NCI-H1092 (cell line): ENCODE data around the gene CAMK2G.

Experiments
- DNase-seq: peaks from one replicate; lab custom pipeline; 2025; lab: John Stamatoyannopoulos, UW

Gene CAMK2G

GRCh38 chr10:73879296-73880173 lies 5.2 kb upstream of the CAMK2G start:
- peak; percentile 53 for DNase-seq

DNA sequence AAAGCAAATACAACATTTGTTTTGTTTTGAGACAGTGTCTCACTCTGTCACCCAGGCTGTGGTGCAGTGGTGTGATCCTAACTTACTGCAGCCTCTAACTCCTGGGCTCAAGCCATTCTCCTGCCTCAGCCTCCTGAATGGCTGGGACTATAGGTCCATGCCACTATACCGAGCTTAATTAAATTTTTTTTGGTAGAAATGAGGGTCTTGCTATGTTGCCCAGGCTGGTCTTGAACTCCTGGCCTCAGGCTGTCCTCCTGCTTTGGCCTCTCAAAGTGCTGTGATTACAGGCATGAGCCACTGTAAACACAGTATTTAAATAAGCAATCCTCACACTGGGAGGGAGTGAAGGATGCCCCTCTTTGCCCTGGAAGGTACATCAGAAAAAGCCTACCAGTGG lies 4.0 kb upstream of the CAMK2G start:
- DNase-seq, result no peak

- no peak for DNase-seq
Measured at GRCh38 chr10:73877533-73878160, 3.3 kb upstream of the CAMK2G start.

- DNase-seq, result no peak
Measured at GRCh38 chr10:73876971-73877370, 2.6 kb upstream of the CAMK2G start.

DNA sequence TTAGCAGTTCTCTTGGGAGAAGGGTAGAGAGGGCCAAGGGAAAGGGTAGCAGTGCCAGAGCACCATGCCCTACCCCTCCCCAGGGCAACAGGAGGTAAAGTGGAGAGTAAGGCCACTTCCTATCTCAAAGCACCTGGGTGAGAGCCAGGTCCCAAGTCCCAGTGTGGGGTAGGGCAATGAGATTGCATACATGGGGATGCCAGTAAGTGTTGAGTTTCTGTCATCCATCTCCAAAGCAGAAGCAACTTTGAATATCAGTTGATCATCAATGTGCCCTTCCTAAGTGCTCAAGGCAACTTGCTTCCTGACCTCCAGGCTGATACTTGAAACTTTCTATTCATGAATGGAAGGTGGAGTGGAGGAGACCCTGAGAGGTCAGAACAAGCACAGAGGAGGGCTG lies 2.2 kb upstream of the CAMK2G start:
- no peak for DNase-seq

GRCh38 chr10:73876157-73876556 lies 1.8 kb upstream of the CAMK2G start:
- DNase-seq, result no peak

GRCh38 chr10:73875139-73875475 lies 752 bp upstream of the CAMK2G start:
- no peak for DNase-seq

- no peak for DNase-seq
Measured at GRCh38 chr10:73873838-73874215, 528 bp downstream of the CAMK2G start.

- no peak for DNase-seq
Measured at GRCh38 chr10:73873142-73873837, 1.1 kb downstream of the CAMK2G start.

DNA sequence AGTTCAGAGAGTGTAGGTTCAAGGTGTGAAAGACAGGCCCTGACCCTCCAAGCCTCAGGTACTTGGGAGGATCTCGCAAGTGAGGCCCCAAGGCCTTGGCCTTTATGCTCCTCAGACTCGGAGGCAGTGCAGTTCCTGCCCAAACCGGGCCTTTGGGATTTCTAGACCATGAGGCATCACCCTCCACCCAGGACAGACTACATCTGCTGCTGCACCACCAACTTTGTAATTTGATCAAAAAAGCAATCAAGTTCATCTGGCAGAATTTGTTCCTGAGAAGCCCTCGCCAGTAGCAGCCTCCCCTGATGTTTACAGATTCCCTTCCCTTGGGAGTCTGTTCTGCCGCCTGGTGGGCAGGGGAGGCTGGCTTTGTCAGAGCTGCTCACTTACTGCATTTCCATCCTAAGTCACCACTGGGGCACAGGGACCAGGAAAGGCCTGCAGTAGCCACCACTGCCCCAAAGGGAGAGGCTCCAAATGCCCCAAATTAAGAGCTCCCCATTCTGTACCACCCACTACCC lies 2.1 kb downstream of the CAMK2G start:
- no peak for DNase-seq

- DNase-seq, result no peak
Measured at GRCh38 chr10:73871295-73872189, 2.8 kb downstream of the CAMK2G start.

DNA sequence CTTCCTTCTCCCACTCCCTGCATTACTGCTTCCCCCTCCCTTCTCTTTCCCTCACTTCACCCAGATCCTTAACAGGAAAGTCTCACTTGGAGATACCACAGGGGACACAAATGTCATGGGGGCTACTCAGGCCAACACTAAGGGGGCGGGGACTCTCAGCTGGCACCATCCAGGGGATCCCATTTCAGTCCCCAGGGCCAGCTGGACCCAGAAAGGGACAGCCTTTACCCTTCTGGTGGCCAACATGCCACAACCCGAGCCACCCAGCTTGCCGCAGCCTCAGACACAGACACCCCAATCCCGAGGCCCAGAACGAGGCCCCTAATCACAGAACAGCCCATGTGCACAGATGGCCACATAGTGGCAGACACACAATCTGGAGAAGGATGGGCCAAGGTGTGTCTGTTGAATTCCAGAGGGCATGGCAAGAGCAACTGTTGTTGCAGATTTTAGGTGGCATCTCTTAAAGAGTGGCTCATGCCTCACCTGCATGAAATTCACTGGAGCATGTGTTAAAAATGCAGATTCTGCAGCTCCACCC lies 5.6 kb downstream of the CAMK2G start:
- DNase-seq, result no peak

GRCh38 chr10:73867871-73868631 lies 6.3 kb downstream of the CAMK2G start:
- no peak for DNase-seq

DNA sequence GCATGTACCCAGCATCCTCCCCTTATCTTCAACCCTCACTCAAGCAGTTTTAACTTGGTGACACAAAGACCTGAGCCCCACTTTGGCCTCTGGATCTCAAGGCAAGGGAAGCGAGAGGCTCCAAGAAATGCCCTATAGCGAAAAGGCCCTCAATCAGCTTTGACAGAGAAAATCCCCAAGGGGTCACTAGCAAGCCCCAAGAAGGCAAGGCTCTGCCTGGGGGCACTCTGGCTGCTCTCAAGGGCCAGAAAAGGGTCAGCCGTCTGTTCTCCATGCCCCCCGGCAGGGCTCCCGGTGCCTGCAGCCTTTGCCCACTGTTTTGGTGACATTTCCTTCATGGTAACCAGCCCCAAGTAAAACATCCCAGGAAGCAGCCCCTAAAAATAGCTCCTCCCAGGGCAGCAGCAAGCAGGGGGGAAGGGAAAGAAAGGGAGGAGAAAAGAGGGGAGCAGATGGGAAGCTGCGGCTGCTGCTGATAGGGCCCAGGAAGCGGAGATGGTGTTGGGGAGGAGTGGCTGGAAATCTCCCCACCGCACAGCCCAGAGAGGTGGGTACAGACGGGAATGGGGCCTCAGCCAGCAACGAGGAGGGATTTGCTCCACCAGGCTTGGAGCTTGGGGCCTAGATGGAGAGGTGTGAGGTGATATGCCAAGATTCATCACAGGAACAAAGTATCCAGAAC lies 7.1 kb downstream of the CAMK2G start:
- no peak for DNase-seq

DNA sequence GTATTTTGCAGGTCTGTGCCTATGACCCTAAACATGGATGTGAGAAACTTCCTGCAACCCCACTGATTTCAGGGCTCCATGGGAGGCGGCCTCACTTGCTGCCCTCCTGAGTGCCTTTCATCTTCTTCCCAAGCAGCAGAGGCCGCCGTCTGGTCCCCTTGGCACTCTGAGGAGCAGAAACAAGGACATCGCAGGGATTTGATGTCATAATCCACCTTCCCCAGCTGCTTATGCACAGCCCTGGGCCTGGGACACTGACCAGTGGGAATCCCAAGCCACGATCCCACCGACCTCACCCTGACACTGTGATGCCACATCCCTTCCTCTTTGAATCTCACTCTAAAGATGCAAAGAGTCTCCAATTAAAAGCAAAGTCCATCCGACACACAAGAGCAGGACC lies 7.7 kb downstream of the CAMK2G start:
- DNase-seq, result no peak

- DNase-seq, result no peak
Measured at GRCh38 chr10:73865459-73866442, 8.6 kb downstream of the CAMK2G start.

DNA sequence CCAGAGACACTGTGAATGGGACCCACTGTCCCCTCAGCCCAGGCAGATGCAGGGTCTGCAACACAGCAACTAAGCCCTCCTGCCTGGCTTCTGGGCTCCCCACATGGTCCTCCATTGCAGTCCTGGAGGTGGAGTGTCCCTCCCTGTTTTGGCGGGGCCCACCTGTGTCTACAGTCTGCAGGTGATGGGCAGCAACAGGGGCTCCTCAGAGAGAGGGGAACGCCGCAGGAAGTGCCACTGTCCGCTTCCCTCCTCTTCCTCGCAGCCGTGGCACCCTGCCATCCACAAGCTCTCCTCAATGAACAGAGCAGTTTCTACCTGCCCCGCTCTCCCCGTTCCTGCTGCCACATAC lies 9.3 kb downstream of the CAMK2G start:
- no peak for DNase-seq

DNA sequence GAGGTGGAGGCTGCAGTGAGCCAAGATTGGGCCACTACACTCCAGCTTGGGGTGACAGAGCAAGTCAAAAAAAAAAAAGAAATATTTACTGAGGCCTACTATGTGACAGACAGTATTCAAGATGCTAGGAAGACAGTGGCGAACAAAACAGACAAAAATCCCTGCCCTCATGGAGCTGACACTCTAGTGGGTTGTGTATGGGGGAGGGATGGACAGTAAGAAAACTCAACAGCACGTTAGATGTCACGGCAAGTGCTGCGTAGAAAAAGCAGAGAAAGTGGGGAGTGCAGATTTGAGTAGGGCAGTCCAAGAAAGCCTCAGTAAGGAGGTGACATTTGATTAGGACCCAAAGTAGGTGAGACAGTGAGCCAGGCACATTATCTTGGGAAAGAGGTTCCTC lies 10.1 kb downstream of the CAMK2G start:
- DNase-seq, result no peak
